ENCODE measurements around the gene NHEJ1. TPM values are rescaled to one million over a fixed set of nuclear protein-coding genes. Genes with fewer than 3 reads are reported as not detected.

Gene NHEJ1
- total RNA-seq, 1 experiment from 2014 or later: 20.9 TPM

DNA sequence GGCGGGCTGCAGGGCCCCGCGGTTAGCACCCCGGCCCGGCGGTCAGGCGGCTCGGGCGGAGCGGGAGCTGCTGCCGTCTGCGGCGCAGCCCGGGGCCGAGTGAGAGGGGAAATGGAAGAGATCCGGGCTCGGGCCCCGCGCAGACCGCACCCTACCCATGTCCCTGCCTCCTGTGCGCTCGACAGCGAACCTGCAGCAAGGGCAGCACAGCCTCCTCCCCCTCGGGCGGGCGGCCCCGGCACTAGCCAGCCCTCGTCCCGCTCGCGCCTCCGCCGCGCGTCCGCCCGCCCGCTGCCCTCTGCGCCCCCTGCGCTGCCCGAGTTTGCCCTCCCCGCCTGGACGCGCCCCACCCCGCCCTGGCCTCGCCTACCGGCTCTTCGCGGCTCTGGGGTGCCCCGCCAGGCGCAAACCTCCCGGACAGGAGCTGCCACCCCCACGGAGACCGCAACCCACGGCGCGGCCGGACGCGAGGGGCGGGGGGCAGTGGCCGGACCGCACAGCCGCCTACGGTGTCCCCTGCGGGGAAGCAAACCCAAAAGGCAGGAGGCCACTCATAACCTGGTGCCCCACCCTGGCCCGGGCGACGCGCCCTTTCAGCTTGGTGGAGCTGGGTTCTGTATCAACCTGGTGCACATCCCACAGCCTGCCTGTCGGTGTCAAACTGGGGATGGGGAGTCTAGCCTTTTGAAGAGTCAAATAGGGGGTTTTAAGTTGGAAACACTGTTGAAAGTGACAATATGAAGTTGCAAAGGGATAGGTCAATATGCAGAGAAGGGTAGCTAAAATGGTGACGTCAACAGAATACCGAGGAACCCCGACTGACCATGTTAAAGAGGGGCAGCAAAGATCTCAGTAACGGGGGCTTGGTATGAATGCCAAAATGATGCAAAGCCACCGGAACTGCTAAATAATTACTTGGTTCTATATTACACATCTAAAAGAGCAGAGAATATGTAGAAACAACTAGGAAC, 99.5 kb downstream of the NHEJ1 start, which contains the start of gene IHH:
Gene IHH, minus strand, starts transcription at position 101 of the 971 bp plus-strand sequence. CDS start 454 bp downstream, outside the sequence.
- no peak within 1 kb of the TSS for H3K4me3 ChIP-seq
- H3K36me3 ChIP-seq: no peaks in the 10 kb centered on the region
- H3K9me3 ChIP-seq: no peaks in the 10 kb centered on the region
- peaks cover 39% of the 10 kb centered on the region for H3K27me3 ChIP-seq
- DNase-seq: peak; percentile 42

DNA sequence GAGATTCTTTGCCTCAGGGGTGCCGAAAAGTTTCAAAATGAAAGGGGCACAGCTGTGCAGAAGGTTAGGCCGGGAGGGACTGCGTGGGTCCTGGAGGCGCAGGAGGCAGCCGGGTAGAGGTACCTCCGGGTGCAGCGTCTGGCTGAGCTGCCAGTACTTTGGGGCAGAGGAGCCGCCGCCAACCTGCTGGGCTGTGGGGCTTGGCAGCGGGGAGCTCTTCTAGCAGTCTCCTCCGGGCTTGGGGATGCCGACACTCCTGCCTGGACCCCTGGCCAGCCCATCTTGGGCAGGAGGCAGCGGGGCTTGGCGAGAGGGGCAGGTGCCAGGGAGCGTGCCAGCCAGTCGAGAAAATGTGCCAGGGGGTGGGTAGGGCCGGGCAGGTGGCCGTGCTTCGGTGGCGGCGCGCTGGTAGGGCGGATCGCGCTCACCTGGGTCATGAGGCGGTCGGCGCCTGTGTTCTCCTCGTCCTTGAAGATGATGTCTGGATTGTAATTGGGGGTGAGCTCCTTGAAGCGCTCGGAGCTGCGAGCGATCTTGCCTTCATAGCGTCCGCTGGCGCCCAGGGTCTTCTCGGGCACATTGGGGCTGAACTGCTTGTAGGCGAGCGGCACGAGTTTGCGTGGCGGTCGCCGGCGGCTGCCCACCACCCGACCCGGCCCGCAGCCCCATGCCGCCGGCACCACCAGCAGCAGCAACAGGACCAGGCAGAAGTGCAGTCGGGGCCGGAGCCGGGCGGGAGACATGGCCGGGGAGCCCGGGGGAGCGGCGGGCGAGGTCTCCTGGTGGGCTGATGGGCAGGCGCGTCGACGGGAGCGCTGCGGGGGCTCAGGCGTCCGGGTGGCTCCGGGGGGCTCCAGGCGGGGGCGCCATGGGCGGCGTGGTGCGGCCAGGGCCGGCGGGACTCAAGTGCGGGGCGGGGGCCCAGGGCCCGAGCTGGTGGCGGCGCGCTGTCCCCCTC, 100.6 kb downstream of the NHEJ1 start:
- peaks cover 39% of the 10 kb centered on the region for H3K27me3 ChIP-seq
- no peak for DNase-seq

DNA sequence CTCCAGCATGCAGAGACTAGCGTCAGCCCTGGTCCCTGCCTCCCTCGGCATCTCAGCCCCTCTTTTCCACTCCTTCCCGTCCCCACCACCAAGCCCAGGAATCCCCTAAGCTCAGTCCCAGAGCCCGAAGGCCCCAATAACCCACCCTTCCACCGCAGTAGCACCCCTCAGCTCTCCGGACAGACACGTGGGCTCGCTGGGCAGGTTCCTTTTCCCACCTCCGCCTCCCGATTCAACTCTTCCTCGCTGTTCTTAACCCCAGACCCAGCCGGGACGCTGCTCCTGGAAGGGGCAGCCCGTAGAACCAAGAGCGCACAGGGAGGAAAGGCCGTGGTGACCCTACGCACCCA, 101.3 kb downstream of the NHEJ1 start:
- Histone ChIP-seq H3K27me3 (peaks cover 39% of the 10 kb centered on the region), H3K4me3 (no peak overlapping the region), H3K9me3 (no peaks in the 10 kb centered on the region), H3K36me3 (no peaks in the 10 kb centered on the region)
- DNase-seq: no peak

More for the DNA sequence above, 100.6 kb downstream of the NHEJ1 start:
- no peaks in the 10 kb centered on the region for H3K9me3 ChIP-seq
- H3K36me3 ChIP-seq: no peaks in the 10 kb centered on the region
- H3K4me3 ChIP-seq: no peak overlapping the region

DNA sequence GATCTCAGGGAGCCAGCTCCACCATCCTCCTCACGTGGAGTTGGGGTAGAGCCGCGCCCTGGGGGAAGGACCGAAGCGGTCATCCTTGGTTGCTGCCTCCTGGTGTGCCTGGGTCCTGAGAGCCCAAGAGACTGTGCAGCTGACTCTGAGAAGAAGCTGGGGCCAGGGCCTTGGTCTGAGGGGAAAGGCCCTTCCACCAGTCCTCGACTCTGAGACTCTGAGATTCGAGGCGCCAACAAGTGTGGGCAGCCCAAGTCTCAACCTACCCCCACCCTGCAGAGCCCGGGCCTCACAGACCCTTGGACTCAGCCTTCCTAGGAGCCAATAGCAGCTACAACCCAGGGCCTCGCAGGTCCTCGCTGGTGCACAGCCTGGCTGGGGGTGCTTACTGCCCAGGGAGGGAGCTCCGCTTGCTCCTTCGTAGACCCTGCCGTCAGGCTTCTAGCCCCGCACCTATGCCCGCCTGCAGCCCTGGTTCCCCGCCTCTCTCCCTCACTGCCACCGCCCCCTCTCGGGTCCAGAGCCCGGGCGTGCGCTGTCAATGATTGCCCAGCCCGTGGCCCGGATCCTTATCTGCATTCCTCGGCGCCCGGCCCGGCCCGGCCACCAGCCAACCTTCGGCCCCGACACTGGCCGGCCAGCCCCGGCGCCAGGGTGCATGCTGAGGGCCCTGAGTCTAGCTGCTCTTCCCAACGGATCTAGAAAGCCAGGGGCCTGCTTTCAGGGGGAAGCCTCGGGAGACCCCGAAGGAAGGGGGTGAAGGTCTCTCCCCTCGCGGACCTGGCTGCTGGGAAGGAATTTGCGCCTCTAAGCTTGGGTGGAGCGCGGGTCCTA, 101.9 kb downstream of the NHEJ1 start:
- no peak overlapping the region for H3K4me3 ChIP-seq
- DNase-seq: peak; percentile 35
- H3K9me3 ChIP-seq: no peaks in the 10 kb centered on the region
- no peaks in the 10 kb centered on the region for H3K36me3 ChIP-seq
- H3K27me3 ChIP-seq: peaks cover 39% of the 10 kb centered on the region

DNA sequence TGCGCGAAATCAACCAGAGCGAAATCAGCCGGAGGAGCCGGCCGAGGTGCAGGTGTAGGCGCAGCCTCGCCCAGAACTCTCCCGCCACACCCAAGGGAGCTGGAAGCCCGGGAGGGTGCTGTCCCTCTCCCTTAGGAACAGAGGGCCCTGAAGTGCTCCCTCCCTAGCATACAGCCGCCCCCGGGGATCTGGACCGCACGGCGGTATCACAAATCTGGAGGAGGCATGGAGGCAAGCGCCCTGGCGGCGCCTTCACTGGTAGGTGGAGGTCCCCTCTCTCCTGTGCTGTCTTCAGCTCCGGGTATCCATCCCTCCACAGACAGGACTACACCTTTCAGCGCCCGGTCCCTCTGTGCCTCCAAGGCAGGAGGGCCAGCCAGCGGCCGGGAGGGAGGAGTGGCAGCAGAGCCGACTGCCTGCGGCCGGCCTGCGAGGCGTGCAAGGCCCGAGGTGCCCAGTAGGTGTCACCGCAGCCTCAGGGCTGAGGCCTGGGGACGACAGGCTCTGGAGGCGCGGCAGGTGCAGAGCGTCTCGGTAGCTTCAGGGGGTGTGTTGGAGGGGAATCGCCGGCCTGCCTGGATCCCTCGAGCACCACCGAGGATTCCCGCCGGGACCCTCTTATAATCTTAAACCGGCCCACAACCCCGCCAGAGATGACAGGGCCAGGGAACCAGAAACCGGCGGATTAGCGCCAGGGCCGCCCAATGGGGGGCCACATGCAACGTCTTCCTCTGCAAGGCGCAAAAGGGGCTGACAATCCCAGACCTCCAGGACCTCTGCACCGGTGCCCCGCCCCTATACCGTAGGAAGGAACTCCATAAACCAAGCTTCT, 102.7 kb downstream of the NHEJ1 start:
- H3K9me3 ChIP-seq: no peaks in the 10 kb centered on the region
- H3K4me3 ChIP-seq: no peak overlapping the region
- no peaks in the 10 kb centered on the region for H3K36me3 ChIP-seq
- H3K27me3 ChIP-seq: peaks cover 39% of the 10 kb centered on the region
- peak; percentile 60 for DNase-seq

DNA sequence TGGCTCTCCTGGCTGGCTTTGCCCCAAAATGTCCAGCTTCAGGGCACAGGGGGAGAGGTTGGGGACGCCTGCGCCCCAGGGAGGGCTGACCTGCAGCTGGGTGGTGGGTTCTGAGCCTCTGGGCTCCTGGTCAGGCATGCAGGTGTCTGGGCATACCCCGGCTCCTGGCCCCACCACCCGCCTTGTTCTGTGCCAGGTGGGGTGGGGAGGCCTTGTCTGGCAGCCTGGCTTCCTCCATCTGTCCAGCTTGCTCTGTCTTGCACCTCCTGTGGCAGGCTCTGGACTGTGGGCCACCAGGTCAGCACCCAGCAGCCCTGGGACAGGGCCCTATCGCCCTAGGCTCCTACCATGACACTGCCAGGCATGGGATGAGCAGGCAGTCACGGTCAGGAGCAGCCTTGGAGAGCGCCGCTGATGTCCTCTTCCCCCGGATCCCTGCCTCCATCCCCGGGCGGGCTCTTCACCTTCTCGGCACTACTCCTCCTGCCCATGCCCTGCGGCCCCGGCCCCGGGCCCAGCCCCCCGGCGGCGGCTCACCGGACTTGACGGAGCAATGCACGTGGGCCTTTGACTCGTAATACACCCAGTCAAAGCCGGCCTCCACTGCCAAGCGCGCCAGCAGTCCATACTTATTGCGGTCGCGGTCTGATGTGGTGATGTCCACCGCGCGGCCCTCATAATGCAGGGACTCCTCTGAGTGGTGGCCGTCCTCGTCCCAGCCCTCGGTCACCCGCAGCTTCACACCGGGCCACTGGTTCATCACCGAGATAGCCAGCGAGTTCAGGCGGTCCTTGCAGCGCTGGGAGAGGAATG, 103.5 kb downstream of the NHEJ1 start:
- no peak for DNase-seq
- Histone ChIP-seq H3K36me3 (no peaks in the 10 kb centered on the region), H3K9me3 (no peaks in the 10 kb centered on the region), H3K27me3 (peaks cover 31% of the 10 kb centered on the region), H3K4me3 (no peak overlapping the region)

DNA sequence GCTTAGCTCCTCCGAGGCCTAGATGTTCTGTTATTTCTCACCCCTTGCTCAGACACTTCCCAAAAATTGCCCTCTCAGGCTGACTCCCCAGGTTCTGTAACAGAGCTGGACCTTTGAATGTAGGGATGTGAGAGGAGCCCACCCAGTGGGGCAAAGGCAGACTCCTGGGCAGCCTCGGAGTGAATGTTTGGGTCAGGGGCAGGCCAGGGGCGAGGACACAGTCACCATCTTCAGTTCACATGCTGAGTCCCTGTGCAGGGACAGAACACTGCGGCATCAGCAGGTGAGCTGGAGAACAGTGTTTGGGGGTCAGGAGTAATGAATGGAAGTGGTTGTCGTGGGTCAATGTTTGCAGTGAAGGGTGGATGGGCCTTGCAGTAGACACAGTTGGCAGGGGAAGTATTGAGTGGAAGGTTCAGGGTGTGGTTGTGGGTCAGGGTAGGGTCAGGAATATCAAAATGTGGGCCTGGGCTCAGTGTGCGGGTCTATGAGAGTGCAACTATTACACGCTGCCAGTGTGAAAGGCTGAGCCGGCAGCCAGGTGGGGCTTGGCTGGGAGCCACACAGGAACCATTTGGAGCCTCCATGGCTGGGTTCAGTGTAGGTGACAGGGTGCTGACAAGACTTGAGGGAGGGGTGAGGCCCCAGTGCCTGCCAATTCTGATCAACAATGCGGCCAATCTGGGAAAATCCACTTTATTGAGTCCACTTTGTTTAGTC, 104.3 kb downstream of the NHEJ1 start:
- DNase-seq: no peak
- H3K36me3 ChIP-seq: no peaks in the 10 kb centered on the region
- H3K27me3 ChIP-seq: peaks cover 24% of the 10 kb centered on the region
- H3K9me3 ChIP-seq: no peaks in the 10 kb centered on the region
- H3K4me3 ChIP-seq: no peak overlapping the region

DNA sequence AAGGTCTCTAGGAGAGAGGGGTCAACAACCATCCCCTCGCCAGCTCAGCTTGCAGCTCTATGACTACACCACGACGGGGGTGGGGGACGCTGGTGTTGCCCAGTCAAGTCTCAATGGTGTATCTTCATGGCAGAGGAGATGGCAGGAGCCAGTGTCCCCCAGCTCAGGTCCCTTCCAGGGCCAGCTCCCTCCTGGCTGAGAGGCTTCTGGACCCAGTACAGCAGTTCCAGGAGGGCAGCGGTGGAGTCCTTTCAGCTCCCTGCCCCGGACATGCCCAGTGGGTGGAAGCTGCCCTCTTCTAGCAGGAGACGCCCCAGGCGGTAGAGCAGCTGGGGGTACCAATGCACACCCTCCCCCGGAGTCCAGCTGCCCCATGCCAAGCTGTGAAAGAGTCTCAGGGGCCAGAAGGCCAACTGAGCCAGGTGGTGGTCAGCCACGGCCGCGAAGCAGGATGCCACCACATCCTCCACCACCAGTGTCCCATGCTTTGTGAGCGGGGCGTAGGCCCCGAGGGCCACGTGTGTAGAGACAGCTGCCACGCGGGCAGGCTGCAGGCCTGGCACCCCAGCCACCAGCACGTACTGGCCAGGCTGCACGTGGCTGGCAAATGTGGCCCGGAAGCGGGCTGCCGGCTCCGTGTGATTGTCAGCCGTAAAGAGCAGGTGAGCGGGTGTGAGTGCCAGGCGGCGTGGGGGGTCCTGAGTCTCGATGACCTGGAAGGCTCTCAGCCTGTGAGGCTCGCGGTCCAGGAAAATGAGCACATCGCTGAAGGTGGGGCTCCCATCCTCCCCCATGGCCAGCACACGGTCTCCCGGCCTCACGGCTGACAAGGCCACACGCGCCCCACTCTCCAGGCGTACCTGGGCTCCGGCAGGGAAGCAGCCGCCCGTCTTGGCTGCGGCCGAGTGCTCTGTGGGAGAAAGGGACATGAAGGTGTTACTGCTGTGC, 105.4 kb downstream of the NHEJ1 start:
- DNase-seq: no peak
- no peaks in the 10 kb centered on the region for H3K9me3 ChIP-seq
- no peaks in the 10 kb centered on the region for H3K36me3 ChIP-seq
- H3K4me3 ChIP-seq: no peak overlapping the region
- H3K27me3 ChIP-seq: peaks cover 19% of the 10 kb centered on the region

DNA sequence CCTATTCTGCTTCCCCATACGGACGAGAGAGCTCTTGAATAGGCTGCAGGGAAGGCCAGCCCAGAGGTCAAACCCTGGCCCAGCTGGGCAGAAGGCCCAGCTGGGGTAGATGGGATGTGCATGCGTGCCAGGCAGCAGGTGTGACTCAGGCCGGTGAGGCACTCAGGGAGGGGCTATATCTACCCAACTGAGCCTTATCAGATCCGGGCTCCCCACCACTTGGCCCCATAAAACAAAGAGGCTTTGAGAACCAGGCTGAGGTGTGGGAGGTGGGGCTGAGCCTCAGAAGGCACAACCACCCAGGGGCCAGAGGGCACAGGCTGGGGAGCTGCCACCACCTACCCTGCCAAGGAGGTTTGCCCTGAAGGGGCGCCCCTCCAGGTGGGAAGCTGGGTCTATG, 111.3 kb downstream of the NHEJ1 start:
- no peak overlapping the region for H3K4me3 ChIP-seq
- H3K9me3 ChIP-seq: no peaks in the 10 kb centered on the region
- H3K36me3 ChIP-seq: no peaks in the 10 kb centered on the region
- DNase-seq: no peak
- peaks cover 5% of the 10 kb centered on the region for H3K27me3 ChIP-seq

DNA sequence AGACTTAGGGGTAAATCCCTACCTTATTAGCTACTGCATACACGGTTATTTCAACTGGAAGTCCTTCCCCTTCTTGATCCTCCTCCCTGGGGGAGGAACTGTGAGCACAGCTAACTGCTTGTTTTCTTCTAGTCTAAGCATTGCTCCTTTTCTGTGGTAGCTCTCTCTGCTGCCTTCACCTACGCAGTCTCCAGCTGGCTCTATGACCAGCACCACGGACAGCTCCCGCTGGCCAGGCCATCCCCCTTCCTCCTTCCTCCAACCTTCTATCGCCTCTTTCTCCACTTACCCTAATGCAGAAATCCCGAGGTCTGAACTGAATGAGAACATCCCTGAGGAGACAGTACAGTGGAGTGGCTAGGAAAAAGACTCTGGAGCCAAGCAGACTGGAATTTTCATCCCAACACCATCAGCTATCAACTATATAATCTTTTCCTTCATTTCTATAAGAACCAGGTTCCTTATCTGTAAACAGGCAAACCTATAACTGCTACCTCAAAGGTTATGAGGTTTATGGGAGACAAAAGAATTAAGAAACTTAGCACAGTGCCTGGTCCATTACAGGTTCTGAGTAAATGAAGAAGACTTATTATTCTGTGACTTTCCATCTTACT, 114.6 kb downstream of the NHEJ1 start:
- no peaks in the 10 kb centered on the region for H3K9me3 ChIP-seq
- peaks cover 22% of the 10 kb centered on the region for H3K27me3 ChIP-seq
- H3K36me3 ChIP-seq: no peaks in the 10 kb centered on the region
- no peak overlapping the region for H3K4me3 ChIP-seq
- DNase-seq: peak; percentile 28

DNA sequence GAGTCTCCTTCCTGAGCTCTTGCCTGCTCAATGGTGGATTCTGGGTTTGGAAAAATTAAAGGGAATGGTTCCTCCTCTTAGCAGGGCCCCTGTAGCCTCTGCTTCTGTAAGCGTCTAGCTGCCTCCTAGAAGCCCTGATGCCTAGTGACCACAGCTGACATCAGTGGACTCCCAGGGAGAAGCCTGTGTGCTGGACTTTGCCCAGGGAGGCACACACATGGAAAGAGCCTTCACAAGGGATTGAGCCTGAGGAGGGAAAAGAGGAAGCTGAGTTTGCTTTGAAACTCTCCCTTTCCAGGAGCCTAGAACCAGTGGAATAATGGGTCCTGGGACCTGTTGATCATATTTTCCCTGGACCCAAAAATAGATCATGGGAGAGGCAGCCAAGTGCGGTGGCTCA, 117.9 kb downstream of the NHEJ1 start:
- H3K4me3 ChIP-seq: no peak overlapping the region
- H3K9me3 ChIP-seq: no peaks in the 10 kb centered on the region
- H3K27me3 ChIP-seq: peaks cover 31% of the 10 kb centered on the region
- no peak for DNase-seq
- no peaks in the 10 kb centered on the region for H3K36me3 ChIP-seq

DNA sequence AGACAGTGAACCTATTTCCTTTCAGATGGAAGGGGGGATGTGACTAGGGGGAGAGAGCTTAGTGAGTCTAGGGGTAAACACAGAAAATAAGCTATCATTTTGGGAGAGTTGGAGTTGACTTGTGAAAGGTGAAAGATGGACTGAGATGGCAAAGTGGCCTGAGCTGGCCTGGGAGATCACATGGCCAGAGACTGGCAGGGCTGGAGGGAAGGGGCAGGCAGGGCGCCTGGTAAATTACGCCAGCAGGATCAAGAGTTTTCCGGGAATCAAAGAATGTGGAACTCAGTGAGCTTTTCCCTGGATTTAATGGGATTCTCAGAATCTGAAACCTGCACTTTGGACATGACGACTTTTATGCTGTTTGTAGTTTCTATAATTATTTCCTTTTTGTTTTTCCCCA, 118.5 kb downstream of the NHEJ1 start:
- peaks cover 31% of the 10 kb centered on the region for H3K27me3 ChIP-seq
- no peak overlapping the region for H3K4me3 ChIP-seq
- DNase-seq: no peak
- H3K36me3 ChIP-seq: no peaks in the 10 kb centered on the region
- H3K9me3 ChIP-seq: no peaks in the 10 kb centered on the region

DNA sequence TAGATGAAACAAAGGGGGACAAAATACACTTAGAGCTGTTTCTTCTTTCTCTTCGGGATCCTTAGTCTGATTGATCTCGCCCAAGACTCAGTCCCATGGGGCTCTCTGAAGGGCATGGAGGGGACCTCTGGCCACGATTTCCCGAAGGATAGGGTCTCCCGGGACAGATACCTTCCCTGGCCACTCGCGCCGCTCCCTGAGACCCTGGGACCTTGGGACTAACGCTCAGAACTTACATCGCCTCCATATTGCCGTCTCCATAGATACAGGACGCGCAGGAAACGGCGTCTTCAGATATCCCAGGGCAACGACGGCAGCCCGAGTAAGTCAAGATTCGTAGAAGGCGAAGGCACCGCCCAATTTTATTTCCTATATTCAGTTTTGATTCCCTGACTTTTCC, 119.4 kb downstream of the NHEJ1 start, which contains the start of gene CFAP65:
Gene CFAP65, minus strand, starts transcription at position 265 of the 400 bp plus-strand sequence. CDS start 2,468 bp downstream, outside the sequence.
- Histone ChIP-seq H3K36me3 (no peaks in the 10 kb centered on the region), H3K9me3 (no peaks in the 10 kb centered on the region), H3K27me3 (peaks cover 31% of the 10 kb centered on the region), H3K4me3 (peak within 1 kb of the TSS; percentile 46)
- peak; percentile 38 for DNase-seq
